ENCODE measurements around the gene SLC26A9.
"Not testable (repeated sequence)": the region's sequence is repeated elsewhere in the genome, so short reads cannot be mapped to it uniquely, and the experiment has no call there.

The SLC26A9 gene

GRCh38 chr1:205915354-205915990, 27.8 kb downstream of the SLC26A9 start:
- no peak for TF ChIP-seq CTCF (IDR thresholded peaks at IDR 0.05; ENCODE audit: low read depth, low read length)
- no peak for DNase-seq (ENCODE audit: extremely low read depth, low read depth)

DNA sequence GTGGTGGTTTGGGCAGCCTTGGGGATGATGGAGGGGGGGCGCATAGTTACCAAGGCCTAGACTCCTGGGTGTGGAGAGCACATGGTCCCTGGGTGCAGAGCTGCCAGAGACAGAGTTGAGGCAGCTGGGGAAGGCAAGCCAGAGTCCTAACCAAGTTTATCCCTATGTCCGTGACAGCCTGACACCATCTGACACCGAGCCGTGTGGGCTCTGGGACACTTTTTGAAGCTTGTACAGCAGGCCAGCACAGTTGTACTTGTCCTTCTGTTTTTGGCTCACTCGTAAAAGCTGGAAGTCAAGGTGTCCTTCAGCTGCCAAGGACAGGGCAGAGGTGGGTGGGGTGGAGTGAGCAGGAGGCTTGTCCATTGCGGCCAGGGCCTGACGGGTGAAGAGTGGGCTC, 28.5 kb downstream of the SLC26A9 start:
- DNase-seq (ENCODE audit: extremely low read depth, low read depth): no peak
- no peak for TF ChIP-seq CTCF (IDR thresholded peaks at IDR 0.05; ENCODE audit: low read depth, low read length)

GRCh38 chr1:205914155-205914507, 29.1 kb downstream of the SLC26A9 start:
- no peak for TF ChIP-seq CTCF (IDR thresholded peaks at IDR 0.05; ENCODE audit: low read depth, low read length)
- no peak for DNase-seq (ENCODE audit: extremely low read depth, low read depth)

- TF ChIP-seq CTCF (IDR thresholded peaks at IDR 0.05; ENCODE audit: low read depth, low read length): no peak
- DNase-seq (ENCODE audit: extremely low read depth, low read depth): peak; percentile 10
Measured at GRCh38 chr1:205913451-205914154, 29.7 kb downstream of the SLC26A9 start.

DNA sequence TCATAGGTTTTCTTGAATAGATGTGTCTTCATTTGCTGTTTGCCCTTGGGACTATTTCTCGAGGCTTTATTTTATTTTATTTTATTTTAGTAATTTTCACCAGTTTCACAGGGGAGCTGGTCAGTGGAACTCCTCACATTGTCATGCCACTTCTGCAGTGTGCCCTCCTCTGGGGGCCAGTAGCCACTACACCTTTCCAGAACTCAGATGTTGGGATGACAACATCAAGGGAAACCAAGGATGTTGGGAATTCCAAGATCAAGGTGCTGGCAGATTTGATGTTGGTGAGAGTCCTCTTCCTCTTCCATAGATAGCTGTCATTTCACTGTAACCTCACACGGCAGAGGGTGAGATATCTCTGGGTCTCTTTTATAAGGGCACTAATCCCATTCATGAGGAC, 35.5 kb downstream of the SLC26A9 start:
- TF ChIP-seq CTCF (IDR thresholded peaks at IDR 0.05; ENCODE audit: low read depth, low read length): peak; percentile 61
- peak; percentile 7 for DNase-seq (ENCODE audit: extremely low read depth, low read depth)

DNA sequence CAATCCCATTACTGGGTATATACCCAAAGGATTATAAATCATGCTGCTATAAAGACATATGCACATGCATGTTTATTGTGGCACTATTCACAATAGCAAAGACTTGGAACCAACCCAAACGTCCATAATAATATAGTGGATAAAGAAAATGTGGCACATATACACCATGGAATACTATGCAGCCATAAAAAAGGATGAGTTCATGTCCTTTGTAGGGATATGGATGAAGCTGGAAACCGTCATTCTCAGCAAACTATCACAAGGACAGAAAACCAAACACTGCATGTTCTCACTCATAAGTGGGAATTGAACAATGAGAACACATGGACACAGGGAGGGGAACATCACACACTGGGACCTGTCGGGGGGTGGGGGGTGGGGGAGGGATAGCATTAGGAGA, 38.2 kb downstream of the SLC26A9 start:
- not testable (repeated sequence) for DNase-seq (ENCODE audit: extremely low read depth, low read depth)

DNA sequence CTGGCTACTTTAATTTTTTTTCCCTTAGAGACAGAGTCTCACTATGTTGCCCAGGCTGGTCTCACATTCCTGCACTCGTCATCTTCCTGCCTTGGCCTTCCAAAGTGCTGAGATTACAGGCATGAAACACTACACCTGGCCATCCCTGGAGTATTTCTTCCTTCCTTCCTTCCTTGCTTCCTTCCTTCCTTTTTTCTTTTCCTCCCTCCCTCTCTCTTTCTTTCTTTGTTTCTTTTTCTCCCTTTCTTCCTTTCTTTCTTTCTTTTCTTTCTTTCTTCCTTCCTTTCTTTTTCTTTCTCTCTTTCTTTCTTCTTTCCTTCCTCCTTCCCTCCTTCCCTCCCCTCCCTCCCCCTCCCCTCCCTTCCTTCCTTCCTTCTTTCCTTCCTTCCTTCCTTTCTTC, 46.9 kb downstream of the SLC26A9 start:
- TF ChIP-seq CTCF (IDR thresholded peaks at IDR 0.05; ENCODE audit: low read depth, low read length): no peak
- DNase-seq (ENCODE audit: extremely low read depth, low read depth): no peak

DNA sequence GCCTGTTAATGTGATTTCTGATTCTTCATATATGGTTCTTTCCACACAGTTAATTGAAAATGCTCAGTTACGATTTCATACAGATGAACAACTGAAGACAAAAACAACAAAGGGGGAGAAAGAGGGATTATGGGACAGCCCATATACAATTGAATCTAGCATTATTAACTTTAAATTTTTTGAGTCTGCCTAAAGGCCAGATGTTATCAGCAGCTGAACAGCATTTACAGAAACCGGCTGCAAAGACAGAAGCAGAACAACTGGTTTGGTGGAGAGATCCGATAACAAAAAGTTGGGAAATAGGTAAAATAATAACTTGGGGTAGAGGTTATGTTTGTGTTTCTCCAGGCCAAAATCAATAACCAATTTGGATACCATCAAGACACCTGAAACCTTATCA, 49.1 kb downstream of the SLC26A9 start:
- not testable (repeated sequence) for DNase-seq (ENCODE audit: extremely low read depth, low read depth)

DNA sequence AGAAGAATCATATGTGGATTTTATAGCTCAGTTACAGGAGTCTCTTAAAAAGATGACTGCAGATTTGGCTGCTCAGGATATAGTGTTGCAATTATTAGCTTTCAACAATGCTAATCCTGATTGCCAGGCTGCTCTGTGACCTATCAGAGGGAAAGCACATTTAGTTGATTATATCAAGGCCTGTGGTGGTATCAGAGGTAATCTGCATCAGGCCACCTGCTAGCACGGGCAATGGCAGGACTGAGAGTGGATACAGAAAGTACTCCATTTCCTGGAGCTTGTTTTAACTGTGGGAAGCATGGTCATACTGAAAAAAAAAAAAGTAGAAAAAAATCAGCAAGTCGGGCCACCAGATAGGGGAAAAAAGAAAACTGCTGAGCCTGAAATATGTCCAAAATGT, 51.1 kb downstream of the SLC26A9 start:
- DNase-seq (ENCODE audit: extremely low read depth, low read depth): not testable (repeated sequence)

DNA sequence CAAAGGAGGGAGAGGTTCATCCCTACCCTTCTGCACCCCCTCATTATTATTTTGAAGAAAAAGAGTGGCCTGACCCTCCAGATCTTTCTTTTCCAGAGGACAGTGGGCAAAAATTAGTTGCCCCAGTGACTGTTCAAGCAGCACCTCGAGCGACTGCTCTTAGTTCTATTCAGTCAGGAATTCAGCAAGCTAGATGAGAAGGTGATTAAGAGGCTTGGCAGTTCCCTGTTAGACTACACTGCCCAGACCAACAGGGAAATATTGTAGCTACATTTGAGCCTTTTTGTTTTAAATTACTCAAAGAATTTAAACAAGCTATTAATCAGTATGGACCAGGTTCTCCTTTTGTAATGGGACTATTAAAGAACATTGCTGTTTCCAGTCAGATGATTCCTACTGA, 51.8 kb downstream of the SLC26A9 start:
- not testable (repeated sequence) for DNase-seq (ENCODE audit: extremely low read depth, low read depth)

GRCh38 chr1:205890631-205891030, 52.6 kb downstream of the SLC26A9 start:
- not testable (repeated sequence) for DNase-seq (ENCODE audit: extremely low read depth, low read depth)

GRCh38 chr1:205889706-205890105, 53.5 kb downstream of the SLC26A9 start:
- DNase-seq (ENCODE audit: extremely low read depth, low read depth): peak; percentile 5

DNA sequence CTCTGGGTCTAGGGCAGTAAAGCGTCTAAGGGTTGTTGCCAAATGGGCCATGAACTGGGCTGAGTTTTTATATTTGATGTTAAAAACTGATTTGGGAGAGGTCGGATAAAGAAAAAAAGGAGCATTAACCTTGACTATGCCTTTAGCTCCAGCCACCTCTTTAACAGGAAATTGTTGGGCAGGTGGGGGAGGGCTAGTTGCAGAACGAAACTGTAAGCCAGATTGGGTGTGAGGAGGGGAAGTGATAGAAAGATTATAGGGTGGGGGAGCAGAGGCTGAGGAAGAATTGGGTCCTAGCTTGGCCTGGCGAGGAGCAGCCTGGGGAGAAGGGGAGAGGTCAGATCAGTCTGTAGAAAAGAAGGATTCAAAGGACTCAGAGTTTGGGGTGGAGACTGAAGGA, 54.2 kb downstream of the SLC26A9 start:
- DNase-seq (ENCODE audit: extremely low read depth, low read depth): not testable (repeated sequence)

All from AG09319 (cell line).